Measurements from ENCODE around the gene CUL1.
A peak's percentile ranks its signal among the peaks of the same experiment; 100 is the strongest.
"Not testable (repeated sequence)": the region's sequence is repeated elsewhere in the genome, so short reads cannot be mapped to it uniquely, and the experiment has no call there.

CUL1 gene

GRCh38 chr7:148697256-148698006 lies 1.3 kb upstream of the CUL1 start:
- peak; percentile 58 for DNase-seq (ENCODE audit: low spot score)

GRCh38 chr7:148698007-148698396 lies 701 bp upstream of the CUL1 start:
- DNase-seq (ENCODE audit: low spot score) = no peak

DNA sequence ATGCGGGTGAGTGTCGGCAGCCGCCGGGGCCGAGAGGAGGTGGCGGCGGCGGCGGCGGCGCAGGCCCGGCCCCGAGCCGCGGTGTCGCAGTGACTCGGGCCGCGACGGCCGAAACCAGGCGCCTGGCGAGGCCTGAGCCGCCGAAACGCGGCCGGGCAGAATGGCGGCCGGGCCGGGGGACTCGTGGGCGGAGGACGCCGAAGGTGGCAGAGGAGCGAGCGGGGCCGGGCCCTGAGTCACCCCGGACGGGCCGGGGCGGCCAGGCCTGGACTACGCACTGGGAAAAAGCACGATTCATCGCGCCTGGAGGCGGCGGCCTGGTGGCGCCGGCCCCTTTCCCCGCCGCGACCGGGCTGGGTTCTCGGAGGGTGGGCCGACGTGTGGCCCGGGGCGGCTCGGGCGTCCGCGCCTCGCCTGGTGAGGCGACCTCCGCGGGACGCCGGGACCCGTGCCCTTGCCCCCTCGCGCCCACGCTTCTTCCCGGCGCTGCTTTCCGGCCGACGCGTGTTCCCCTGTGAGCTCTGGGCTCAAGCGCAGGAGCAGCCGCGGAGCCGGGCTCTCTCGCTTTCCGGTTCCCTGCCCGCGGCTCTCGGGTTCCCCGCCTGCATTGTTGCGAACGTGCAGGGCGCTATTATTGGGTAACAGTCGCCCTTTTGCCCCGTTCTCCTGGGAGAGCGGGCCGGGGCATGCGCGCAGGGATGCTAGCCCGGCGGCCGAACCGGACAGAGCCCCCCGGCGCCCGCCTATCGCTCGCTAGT lies 500 bp downstream of the CUL1 start:
- DNase-seq (ENCODE audit: low spot score) = peak; percentile 39

DNA sequence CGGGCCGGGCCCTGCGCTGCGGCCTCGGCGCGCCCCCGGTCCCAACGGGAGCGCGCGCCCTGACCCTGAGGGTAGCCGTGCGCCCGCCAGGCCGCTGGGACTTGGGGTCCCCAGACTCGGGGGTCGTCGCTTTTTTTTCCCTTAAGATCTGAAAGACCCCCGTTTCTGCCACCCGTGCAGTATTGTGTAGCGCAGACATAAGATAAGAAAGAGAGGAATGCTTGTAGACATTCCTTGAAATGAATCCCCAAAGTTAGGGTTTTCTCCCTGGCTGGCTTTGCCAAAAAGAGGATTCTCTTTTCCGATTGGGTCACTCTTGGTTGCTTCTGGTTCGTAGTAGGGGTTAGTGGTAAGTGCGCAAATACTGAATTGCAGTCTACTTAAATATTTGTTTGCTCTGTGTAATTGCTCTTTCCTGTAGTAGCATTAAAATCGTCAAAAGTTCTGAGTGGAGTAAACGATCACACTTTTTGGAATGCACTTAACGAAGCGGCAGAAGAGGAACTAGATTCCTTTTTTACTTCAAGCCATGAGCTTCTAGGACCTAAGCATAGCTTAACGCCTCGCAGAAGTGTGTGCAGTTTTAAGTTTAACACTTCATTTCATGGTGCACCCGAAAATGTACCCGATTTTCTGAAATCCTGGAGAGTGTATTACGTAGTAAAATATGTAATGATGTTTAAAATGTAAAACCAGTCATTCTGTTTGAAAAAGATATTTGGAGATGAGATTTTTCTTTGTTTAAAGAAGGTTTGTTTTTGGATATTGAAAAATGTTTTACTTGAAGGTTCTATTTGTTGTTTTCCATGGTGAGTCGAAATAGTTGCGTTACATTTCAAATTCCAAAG lies 1.3 kb downstream of the CUL1 start:
- DNase-seq (ENCODE audit: low spot score) = peak; percentile 32

DNA sequence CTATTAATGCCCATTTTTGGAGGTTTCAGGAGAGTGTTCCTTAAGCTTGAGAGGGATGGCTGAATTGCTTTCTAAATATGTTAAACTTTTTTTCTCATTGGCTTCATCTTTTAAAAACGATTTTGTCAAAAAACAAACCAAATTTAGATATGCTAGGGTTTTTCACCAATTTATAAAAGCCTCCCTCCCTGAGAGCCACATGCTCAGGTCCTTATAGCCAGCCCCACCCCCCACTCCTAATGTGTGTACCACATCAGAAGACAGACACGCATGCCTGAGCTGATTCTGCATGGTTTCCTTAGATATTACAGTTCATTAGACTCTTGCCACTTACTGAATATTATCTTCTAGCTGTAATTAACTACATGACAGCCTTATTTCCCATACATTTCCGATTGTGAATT lies 2.0 kb downstream of the CUL1 start:
- DNase-seq (ENCODE audit: low spot score) = peak; percentile 19

GRCh38 chr7:148701414-148701813 lies 2.7 kb downstream of the CUL1 start:
- DNase-seq (ENCODE audit: low spot score) = peak; percentile 19

DNA sequence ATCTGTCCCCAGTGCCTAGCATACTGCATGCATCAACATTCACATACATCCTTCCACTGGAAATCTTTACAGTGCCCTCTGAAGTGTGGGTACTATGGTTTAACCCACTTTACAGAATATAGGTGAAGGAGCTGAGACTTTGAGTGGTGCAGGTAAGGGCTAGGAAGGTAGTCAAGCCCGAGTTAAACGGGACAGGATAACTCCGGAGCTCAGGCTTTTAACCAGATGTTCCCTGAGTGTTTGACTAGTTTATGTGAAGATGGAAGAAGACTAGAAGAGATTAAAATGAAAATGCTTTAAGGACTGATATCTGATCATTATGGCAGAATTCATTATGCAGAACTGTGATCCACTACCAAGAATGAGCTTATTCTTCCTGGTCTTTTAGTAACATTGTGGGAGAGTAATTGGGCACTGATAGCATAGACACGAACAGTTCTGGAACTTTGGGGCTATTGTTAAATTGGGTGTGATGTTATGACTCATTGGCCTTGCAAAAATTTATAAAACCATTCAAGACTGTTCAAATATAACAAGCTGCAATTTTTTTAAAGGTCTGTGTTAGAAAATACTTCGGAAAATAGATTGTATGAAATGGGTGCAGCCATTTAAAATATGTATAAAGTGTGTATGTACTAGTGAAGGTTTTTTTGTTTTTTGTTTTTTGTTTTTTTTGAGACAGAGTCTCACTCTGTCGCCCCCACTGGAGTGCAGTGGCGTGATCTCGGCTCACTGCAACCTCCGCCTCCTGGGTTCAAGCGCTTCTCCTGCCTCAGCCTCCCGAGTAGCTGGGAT lies 4.4 kb downstream of the CUL1 start:
- DNase-seq (ENCODE audit: low spot score) = no peak

- DNase-seq (ENCODE audit: low spot score) = not testable (repeated sequence)
Measured at GRCh38 chr7:148703671-148703962, 4.9 kb downstream of the CUL1 start.

GRCh38 chr7:148704189-148704588 lies 5.5 kb downstream of the CUL1 start:
- DNase-seq (ENCODE audit: low spot score) = no peak

DNA sequence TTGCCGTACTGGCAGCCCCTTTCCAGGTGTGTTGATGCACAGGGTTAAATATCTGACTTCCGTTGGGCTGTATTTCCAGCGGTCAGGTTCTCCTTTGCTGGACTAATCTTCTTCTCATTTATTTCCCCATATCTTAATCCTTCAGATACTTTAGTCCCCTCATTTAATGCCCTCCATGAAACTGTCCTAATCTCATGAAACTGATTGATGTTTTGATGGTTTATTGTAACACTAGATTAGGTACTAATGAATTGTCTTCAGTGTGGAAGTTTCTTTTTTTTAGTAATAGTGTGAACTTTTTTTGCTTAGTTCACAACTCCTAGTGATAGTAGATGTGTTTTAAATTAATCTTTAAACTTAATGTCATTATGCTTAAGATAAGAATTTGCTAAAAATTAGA lies 6.3 kb downstream of the CUL1 start:
- DNase-seq (ENCODE audit: low spot score) = no peak

DNA sequence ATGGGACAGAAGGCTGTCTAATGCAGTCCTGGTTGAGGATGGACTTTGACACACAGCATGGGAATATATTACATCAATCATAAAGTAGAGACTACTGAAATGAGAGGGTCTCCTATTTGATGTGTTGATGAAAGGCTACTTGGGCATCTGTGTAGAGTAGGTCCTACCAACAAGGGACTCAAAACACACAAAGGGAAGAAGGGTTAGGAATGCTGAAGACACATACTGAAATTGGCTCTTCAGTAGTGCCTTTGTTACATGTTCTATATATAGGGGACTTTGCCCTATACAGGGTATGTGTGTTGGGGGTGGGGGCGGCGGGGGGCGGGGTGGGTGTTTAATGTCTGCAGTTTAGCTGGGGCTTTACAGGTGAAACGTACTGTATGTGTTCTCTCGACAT lies 7.7 kb downstream of the CUL1 start:
- DNase-seq (ENCODE audit: low spot score) = no peak

- DNase-seq (ENCODE audit: low spot score) = no peak
Measured at GRCh38 chr7:148708026-148708885, 9.6 kb downstream of the CUL1 start.

DNA sequence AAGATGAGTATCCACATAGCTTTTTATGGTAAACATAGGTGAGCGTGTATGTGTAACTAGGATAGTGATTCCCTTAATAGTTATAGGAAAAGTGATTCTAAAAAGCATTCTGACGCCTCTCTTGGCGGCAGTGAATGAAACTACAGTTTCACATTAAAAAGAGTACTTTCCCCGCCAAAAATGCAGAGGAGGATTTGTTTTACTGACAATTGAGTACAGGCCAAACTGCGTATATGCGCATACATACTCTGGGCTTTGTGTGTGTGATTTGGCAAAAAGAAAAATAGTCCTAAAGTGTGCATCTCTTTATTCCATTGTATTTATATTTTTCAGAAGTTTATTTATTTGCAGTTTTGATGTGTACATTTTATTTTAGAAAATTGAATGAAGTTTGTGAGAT lies 10.3 kb downstream of the CUL1 start:
- DNase-seq (ENCODE audit: low spot score) = no peak

- DNase-seq (ENCODE audit: low spot score) = not testable (repeated sequence)
Measured at GRCh38 chr7:148710426-148710825, 11.7 kb downstream of the CUL1 start.

GRCh38 chr7:148711191-148712102 lies 12.7 kb downstream of the CUL1 start:
- DNase-seq (ENCODE audit: low spot score) = no peak

DNA sequence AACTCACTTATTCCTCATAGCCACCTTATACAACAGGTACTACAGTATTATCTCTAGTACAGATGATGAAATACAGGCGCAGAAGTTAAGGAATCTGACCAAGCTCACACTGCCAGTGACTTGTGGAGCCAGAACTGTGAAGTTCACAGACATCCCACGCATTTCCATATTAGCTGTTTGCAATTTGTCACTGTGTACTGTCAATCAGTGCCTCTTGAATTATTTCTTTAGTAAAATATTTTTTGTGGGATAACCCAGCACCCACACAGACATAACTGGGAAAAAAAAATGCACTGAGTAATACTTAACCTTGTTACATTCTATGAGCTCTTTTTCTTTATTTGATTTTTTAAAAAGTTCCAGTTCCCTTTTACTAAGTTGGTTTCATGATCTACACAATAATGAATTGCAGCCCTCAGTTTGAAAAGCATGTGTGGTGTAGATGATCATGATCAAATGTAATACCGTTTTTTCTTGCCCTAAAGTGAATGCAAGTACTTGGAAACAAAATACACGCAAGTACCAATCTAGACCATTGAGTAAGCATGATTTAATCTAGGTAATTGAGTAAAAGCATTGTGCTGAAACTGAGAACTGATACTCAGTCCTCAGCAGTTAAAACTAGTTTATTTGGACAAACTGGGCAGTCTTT lies 14.1 kb downstream of the CUL1 start:
- no peak for DNase-seq (ENCODE audit: low spot score)

- DNase-seq (ENCODE audit: low spot score) = no peak
Measured at GRCh38 chr7:148714498-148714897, 15.8 kb downstream of the CUL1 start.

- no peak for DNase-seq (ENCODE audit: low spot score)
Measured at GRCh38 chr7:148715027-148715426, 16.3 kb downstream of the CUL1 start.

DNA sequence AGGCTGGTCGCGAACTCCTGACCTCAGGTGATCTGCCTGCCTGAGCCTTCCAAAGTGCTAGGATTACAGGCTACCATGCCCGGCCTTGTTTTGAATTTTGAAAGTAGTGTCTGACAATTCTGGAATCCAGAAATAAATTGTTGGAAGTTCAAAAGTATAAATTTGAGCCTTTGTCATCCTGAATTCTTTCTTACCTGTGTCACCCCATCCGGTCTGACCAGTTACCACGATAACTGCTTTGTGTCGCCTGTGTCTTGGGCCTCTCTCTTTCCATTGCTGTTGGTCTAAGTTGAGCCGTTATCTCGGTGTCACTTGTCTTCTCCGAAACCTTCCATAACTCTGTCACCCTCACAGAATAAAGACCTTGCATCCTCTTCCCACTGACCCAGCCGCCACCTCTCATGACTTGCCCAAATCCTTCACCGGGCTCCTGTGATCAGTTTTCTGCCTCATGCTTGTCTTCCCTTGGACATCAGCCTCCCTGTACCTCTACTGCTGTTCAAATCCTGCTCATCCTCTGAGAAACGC lies 18.6 kb downstream of the CUL1 start:
- no peak for DNase-seq (ENCODE audit: low spot score)

Data from AG08395 (cell line).